Mesodermal cell (in vitro differentiated cells): Measurements from ENCODE around the gene DGKD.

Experiments
- H3K27ac ChIP-seq: 2 replicates; pipeline ENCODE4 v1.7.0; 2013; ENCODE audit warnings: mild to moderate bottlenecking, low read depth, low read length, moderate library complexity; ENCODE audit not compliant: severe bottlenecking
- H3K36me3 ChIP-seq: 2 replicates; pipeline ENCODE4 v1.7.1; 2013; ENCODE audit warnings: mild to moderate bottlenecking, low read length, moderate library complexity; ENCODE audit not compliant: control insufficient read depth, insufficient read depth
- H3K4me1 ChIP-seq: one replicate; pipeline ENCODE4 v1.7.1; 2013; ENCODE audit warnings: mild to moderate bottlenecking, low read length; ENCODE audit not compliant: insufficient read depth, control insufficient read depth, poor library complexity, severe bottlenecking
- H3K4me3 ChIP-seq: 2 replicates; pipeline ENCODE4 v1.7.0; 2013; ENCODE audit warnings: low read length, control low read depth, mild to moderate bottlenecking; ENCODE audit not compliant: insufficient read depth, poor library complexity, severe bottlenecking; ENCODE audit errors: extremely low read depth
- H3K9me3 ChIP-seq: 2 replicates; pipeline ENCODE4 v1.7.1; 2013; ENCODE audit warnings: mild to moderate bottlenecking, low read length, moderate library complexity; ENCODE audit not compliant: control insufficient read depth
- WGBS, 2 experiments: methylation state at CpG; one replicate each; pipeline ENCODE4 v1.1.5; 2013; ENCODE audit warnings: missing lambda C conversion rate in 2 of 2; ENCODE audit not compliant: insufficient coverage in 2 of 2; 5-methylcytosine and 5-hydroxymethylcytosine counted together

Gene DGKD

DNA sequence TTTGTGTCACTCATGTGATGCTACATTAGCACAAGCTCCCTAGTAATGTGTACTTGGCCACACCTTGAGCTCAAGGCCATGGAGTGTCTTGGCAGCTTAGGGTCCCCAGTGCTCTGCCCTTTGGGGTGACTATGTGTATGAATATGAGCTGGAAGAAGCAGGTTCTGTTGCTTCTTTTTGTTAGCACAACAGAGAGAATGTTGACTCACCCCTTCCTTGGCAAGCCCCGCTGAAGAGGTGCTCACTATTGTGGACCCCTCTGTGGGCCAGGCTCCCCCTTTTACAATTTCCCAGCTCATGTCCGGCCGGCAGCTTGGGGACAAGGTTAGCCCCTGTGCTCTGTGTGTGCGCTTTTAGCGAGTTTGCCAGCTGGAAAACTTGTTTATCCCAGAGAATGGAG is 48.1 kb downstream of the DGKD start:
- WGBS, 2 experiments: 95 to 100% methylated on average over 5 of the region's 5 CpGs
- H3K27ac ChIP-seq: no peak overlapping the region
- peaks cover 4% of the 10 kb centered on the region for H3K4me1 ChIP-seq
- no peak overlapping the region for H3K4me3 ChIP-seq
- no peaks in the 10 kb centered on the region for H3K9me3 ChIP-seq
- H3K36me3 ChIP-seq: no peaks in the 10 kb centered on the region

DNA sequence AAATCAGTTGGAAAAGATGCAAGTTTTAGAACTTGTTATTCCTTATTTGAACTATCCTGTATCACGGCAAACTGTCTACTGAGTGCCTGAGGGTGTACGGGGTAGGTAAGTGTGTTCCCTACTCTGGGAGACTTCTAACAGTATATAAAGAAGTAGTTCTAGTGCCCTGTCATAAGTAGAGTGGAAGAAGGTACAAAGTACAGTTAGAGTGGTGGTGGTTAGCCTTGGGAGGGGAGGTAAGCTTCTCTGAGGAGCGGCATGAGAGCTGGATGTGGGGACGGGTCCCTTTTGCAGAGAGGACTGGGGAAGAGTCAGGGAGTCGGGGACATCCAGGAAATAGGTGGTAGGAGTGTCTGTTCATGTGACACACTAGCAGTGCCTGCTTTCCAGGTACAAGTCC is 48.5 kb downstream of the DGKD start:
- 90 to 92% methylated on average over 3 to 4 of the region's 5 CpGs for WGBS, 2 experiments
- Histone ChIP-seq H3K9me3 (no peaks in the 10 kb centered on the region), H3K4me1 (peaks cover 4% of the 10 kb centered on the region), H3K4me3 (no peak overlapping the region), H3K27ac (no peak overlapping the region), H3K36me3 (no peaks in the 10 kb centered on the region)

DNA sequence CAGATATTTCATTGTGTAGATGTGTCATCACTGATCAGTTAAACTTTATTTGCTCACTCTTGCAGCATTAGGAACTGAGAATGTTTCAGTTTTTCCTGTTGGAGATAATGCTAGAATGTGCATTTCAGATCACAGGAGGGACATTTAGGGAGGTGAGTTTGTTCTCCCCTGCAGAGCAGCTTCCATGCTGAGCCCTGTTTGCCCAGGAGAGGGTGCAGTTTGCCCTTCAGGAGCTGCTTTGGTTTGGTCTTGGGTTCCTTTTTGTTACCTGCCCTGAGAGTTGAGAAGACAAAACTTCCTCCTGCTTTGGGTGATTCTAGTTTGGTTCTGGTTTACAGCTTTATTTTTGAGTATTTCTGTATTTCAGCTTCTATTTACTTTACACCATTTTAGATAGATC is 49.9 kb downstream of the DGKD start:
- H3K4me3 ChIP-seq: no peak overlapping the region
- H3K27ac ChIP-seq: no peak overlapping the region
- H3K4me1 ChIP-seq: peaks cover 1% of the 10 kb centered on the region
- no peaks in the 10 kb centered on the region for H3K36me3 ChIP-seq
- no peaks in the 10 kb centered on the region for H3K9me3 ChIP-seq

DNA sequence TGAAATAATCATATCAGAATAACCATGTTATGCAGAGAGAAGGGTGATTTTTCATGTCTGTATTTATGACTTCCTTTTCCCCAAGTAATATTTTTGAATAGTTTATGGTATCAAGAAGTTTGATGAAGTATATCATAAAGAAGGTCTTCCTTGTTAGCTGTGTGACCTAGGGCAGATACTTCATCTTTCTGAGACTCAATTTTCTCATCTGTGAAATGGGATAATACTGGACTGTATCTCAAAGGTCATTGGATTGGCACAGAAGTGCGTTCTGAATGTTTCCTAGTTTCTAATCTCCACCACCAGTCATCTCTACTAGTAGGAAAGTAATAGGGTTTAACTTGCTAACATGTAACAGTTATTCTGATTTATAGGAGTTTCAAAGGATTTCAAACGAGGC is 52.6 kb downstream of the DGKD start:
- Histone ChIP-seq H3K4me3 (no peak overlapping the region), H3K9me3 (peaks cover 12% of the 10 kb centered on the region), H3K27ac (no peak overlapping the region), H3K4me1 (peaks cover 4% of the 10 kb centered on the region), H3K36me3 (no peaks in the 10 kb centered on the region)
- no CpG with 5 or more reads among the region's 2 CpGs for WGBS, 2 experiments

DNA sequence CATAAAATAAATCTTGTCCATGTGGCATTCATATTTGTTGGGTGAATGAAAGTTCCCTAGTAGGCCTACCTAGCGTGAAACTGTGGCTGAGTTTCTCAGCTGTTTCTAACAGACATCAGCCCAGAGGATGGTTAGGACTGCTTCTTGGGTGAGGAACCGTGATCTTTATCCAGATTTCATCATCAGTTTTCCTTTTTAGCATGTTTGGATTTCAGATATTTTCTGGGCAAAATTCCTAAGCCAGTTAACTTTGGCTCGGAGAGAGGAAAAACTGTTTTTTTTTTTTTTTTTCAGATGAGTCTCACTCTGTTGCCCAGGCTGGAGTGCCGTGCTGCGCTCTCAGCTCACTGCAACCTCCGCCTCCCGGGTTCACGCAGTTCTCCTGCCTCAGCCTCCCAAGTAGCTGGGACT is 53.5 kb downstream of the DGKD start:
- H3K4me1 ChIP-seq: peaks cover 4% of the 10 kb centered on the region
- H3K9me3 ChIP-seq: peaks cover 17% of the 10 kb centered on the region
- H3K4me3 ChIP-seq: no peak overlapping the region
- H3K27ac ChIP-seq: no peak overlapping the region
- WGBS, 2 experiments: 100% methylated on average over 5 to 7 of the region's 8 CpGs
- no peaks in the 10 kb centered on the region for H3K36me3 ChIP-seq

DNA sequence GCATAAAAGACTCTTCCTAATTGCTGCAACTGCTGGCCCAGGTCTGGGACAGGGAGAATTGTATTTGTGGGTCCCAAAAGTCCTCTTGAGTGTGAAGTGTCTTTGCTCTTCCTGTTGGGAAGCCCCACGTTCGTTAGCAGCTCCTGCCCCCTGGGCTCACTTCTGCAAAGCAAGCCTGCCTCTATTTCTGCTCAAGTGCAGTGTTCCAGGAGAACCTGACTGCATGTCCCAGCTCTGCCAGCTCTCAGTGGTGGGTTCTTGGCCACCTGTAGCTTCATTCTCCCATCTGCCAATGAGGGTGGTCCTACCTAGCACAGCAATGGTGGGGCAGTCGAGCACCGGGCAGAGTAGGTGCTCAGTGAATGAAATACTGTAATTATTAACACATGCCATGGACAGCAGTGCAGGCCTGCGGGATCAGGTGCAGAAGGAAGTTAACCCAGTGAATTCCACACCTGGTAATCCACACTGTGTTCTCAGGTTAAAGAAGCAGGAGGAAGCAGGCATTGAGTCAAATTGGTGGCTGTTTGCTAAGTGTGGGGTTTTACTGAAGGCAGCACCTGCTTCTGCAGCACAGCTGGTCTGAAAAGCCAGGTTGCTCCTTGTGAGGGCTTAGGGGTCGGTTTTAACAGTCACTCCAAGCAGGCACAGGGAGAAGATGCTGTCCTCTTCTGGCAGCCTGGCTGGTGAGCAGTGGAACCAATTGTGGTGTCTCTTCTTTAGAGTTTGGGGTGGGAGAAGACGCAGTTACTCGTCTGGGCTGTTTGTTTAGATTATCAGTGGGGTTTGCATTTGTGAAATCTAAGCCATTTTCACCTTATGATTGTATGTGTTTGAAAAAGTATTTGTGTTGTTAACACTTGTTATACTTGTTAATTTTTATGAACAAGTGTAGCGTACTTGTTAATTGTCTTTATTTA is 54.3 kb downstream of the DGKD start:
- Histone ChIP-seq H3K4me1 (peaks cover 8% of the 10 kb centered on the region), H3K9me3 (peaks cover 17% of the 10 kb centered on the region), H3K36me3 (no peaks in the 10 kb centered on the region), H3K4me3 (no peak overlapping the region), H3K27ac (no peak overlapping the region)
- 88 to 89% methylated on average over 5 to 6 of the region's 9 CpGs for WGBS, 2 experiments

DNA sequence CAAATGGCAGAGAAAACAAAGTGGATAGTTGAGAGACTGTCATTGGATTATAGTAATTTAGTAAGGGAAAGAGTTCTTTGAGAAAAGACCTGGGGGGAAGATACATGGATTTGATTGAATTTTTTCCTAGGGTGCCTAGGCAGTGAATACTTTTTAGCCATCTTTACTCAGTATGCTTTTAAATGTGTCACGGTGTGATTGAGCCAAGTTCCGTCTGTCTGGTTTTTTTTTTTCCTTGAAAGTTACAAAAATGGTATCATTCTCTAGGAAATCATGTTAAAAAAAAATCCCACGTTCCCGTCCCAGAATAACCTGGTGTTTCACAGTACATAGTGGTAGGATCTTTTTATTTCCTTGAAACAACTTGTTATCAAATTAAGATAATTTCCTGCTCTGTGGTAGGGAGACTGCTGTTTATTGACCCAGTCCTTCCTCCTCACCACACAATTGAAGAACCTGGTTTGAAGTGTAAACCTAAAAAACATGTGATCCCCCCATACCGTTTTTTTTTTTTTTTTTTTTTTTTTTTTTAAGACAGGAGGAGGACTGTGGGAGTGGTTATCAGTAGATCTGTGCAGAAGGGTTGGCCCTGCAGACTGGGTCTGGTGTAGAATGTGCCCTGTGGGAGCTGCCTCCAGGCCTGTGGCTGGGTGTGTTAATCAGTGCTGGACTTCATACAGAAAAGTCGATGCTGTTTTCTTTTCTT is 55.1 kb downstream of the DGKD start:
- 90% methylated on average over 2 of the region's 6 CpGs; no CpG with 5 or more reads in 1 of the 2 experiments for WGBS, 2 experiments
- no peaks in the 10 kb centered on the region for H3K36me3 ChIP-seq
- H3K4me3 ChIP-seq: no peak overlapping the region
- peaks cover 16% of the 10 kb centered on the region for H3K4me1 ChIP-seq
- H3K9me3 ChIP-seq: peaks cover 17% of the 10 kb centered on the region
- no peak overlapping the region for H3K27ac ChIP-seq

DNA sequence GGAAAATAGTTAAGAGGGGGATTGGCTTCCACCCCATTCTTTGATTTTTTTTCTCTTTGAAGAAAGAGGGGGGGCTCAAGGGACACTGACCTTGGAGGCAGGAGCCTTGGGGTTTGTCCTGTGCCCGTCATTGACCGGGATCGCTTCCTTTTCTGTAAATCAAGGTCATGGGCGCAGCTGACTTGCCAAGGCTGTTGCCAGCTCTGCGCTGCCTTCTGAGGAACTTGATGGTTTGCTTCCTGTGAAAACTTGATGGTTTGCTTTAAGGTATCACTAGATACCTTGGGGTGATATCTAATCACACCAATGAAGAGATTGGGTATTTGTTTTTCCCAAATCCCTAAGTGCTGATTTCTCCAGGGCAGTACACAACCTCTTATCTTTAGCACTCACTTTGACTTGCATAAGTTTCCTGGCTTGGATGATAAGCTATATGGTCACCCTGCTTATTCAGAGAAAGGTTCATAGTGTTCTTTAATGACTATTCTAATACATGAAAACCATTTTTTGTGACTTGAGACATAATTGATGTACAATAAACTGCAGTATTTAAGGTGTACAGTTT is 56.0 kb downstream of the DGKD start:
- no peak overlapping the region for H3K4me3 ChIP-seq
- peaks cover 22% of the 10 kb centered on the region for H3K4me1 ChIP-seq
- H3K36me3 ChIP-seq: no peaks in the 10 kb centered on the region
- H3K27ac ChIP-seq: no peak overlapping the region
- WGBS, 2 experiments: 89 to 98% methylated on average over 4 to 5 of the region's 5 CpGs
- H3K9me3 ChIP-seq: peaks cover 17% of the 10 kb centered on the region

DNA sequence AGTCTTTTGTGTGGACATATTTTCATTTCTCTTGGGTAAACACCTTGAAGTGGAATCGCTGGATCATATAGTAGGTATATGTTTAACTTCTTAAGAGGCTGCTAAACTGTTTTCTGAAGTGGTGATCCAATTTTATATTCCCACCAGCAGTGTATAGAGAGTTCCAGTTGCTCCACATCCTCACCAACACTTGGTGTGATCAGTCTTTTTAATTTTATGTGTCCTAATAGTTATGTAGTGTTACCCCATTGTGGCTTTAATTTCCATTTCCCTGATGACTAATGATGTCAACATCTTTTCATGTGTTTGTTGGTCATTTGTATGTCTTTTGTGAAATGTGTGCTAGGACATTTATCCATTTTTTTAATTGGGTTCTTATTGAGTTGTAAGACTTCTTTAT is 56.9 kb downstream of the DGKD start:
- Histone ChIP-seq H3K27ac (no peak overlapping the region), H3K9me3 (peaks cover 17% of the 10 kb centered on the region), H3K36me3 (no peaks in the 10 kb centered on the region), H3K4me1 (peaks cover 22% of the 10 kb centered on the region), H3K4me3 (no peak overlapping the region)
- no CpG with 5 or more reads among the region's 1 CpG for WGBS, 2 experiments

DNA sequence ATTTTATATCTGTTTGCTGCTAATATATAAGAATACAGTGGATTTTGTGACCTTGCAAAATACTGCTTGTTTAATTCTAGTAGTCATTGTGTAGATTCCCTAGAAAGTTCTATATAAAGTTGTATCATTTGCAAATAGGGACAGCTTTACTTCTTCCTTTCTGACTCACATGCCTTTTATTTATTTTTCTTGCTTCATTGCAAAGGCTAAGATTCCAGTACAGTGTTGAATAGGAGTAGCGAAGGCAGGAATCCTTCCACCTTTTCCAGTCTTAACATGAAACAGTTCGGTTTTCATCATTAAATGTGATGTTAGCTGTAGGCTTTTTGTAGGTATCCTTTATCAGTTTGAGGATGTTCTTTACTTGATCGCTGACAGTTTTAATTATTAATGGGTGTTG is 58.1 kb downstream of the DGKD start:
- Histone ChIP-seq H3K27ac (no peak overlapping the region), H3K4me3 (no peak overlapping the region)

More for the DNA sequence above, 58.1 kb downstream of the DGKD start:
- Histone ChIP-seq H3K4me1 (peaks cover 25% of the 10 kb centered on the region), H3K36me3 (no peaks in the 10 kb centered on the region), H3K9me3 (peaks cover 17% of the 10 kb centered on the region)
- no CpG with 5 or more reads among the region's 3 CpGs for WGBS, 2 experiments
